AG10803 (cell line): Measurements from ENCODE around the gene KIF15.

Source experiments
- DNase-seq: peaks from one replicate; pipeline ENCODE4 v3.0.0; 2010; ENCODE audit warnings: low read depth
- H3K4me3 ChIP-seq: 2 replicates; pipeline ENCODE4 v1.5.1; 2011; ENCODE audit warnings: mild to moderate bottlenecking, low read length, control low read depth
- CTCF ChIP-seq: conservative IDR thresholded peaks from 2 replicates; pipeline ENCODE4 v1.5.1; 2011; ENCODE audit warnings: mild to moderate bottlenecking, low read length, control low read depth, inconsistent platforms

KIF15 gene

GRCh38 chr3:44761101-44761423 lies 532 bp upstream of the KIF15 start:
- no peak for DNase-seq
- peak overlapping the region; percentile 92 for H3K4me3 ChIP-seq
- no peak for TF ChIP-seq CTCF

DNA sequence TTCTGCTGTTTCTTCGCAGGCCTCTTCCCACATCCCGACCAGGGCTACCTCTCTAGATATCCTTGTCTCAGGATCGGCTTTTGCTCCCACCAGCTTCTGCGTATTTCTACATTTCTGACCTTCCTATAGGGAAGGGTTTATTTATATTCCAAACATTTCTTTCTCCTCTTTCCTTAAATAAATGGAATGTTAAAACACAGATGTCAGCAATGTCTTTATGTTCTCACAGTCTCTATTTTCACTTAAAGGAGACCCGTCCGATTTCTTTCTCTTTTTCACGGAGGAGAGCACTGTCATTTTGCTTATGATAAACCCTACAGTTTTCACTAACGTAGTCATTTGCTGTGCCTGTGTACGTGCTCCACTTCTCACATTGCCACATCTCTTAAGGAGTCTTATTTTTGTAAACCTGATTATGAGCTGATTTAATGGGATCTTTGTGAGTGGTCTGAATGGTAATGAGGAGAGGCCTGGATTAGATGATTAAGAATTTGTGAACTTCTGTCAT lies 630 bp downstream of the KIF15 start:
- peak overlapping the region; percentile 92 for H3K4me3 ChIP-seq
- peak; percentile 1 for DNase-seq
- TF ChIP-seq CTCF = no peak

DNA sequence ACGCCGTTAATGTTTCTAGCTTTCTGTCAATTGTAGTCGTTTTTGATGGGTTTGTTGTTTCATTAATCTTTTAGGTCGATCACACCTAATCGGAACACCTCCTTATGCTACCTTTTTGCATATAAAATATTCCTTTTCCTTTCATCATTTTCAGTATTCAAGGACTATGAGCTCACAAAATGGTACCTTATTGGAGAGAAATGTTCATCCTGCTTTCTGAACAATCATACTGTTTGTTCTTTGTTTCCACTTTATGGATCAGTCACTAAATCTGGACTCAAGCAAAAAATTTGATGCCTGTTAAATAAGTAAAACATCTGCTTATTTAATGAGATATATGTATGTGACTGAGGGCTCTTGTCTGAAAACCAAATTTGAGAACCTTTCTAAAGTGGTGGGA lies 1.1 kb downstream of the KIF15 start:
- no peak for TF ChIP-seq CTCF
- no peak for DNase-seq
- H3K4me3 ChIP-seq = peak overlapping the region; percentile 92

- TF ChIP-seq CTCF = no peak
- DNase-seq = no peak
- H3K4me3 ChIP-seq = no peak overlapping the region
These were observed 2.7 kb downstream of the KIF15 start for GRCh38 chr3:44764248-44764647.

GRCh38 chr3:44771424-44772098 lies 10.0 kb downstream of the KIF15 start:
- DNase-seq = no peak
- no peak for TF ChIP-seq CTCF

DNA sequence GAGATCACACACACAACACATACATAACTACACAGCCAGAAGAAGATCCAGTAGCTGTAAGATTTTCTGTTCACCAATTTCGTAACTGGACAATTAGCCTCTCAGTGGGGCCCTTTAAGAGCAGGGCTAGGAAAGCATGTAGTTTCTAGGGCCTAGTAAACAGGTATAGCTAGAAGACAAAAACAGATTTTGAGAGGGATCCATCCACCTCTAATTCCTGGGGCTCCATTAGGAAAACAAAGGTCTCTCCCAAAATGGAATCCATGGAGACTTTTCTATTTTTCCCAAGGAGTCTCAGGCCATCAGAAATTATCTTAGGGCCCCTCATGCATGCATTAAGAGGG lies 10.5 kb downstream of the KIF15 start:
- H3K4me3 ChIP-seq = no peak overlapping the region

More at GRCh38 chr3:44771424-44772098, 10.0 kb downstream of the KIF15 start:
- H3K4me3 ChIP-seq = no peak overlapping the region

More for the DNA sequence above, 10.5 kb downstream of the KIF15 start:
- no peak for DNase-seq
- no peak for TF ChIP-seq CTCF
